ENCODE measurements around the gene RAD9A.
A peak's percentile ranks its signal among the peaks of the same experiment; 100 is the strongest.

RAD9A gene

GRCh38 chr11:67391304-67392182 is at the start of gene RAD9A:
RAD9A (plus strand) TSS chr11:67391986; CDS start chr11:67392045, 59 bp downstream.
- DNase-seq: peak; percentile 93 to 94

GRCh38 chr11:67344264-67344663 is 47.5 kb upstream of the RAD9A start:
- DNase-seq: no peak

DNA sequence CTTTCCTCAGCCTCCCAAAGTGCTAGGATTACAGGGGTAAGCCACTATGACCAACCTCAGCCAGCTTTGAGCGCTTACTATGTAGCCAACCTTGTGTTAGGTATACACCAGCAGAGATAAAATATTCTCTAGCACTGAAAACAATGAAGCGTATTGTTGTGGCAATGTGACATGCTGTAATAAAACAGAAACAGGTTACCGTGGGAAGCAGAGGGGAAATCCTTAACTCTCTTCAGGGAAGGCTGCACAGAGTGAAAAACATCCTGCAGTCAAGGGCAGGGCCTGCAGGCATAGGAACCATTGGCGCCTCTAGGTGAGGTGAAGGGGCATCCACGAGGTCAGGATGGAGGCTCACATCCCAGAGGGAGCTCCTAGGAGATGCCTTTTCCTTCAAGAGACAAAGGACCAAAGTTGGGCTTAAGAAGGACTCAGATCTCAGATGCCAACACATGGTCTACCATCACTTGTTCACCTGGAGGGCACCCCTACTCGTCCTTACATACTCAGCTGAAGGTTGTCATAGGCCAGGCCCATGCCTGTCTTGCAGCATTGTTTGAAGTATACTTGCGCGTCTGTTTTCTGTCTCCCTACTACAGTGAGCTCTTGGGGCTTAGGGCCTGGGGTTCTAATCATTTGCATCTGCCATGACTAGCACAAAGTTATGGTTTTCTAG is 46.4 kb upstream of the RAD9A start:
- DNase-seq: no peak

GRCh38 chr11:67345920-67346819 is 45.6 kb upstream of the RAD9A start:
- no peak for DNase-seq

DNA sequence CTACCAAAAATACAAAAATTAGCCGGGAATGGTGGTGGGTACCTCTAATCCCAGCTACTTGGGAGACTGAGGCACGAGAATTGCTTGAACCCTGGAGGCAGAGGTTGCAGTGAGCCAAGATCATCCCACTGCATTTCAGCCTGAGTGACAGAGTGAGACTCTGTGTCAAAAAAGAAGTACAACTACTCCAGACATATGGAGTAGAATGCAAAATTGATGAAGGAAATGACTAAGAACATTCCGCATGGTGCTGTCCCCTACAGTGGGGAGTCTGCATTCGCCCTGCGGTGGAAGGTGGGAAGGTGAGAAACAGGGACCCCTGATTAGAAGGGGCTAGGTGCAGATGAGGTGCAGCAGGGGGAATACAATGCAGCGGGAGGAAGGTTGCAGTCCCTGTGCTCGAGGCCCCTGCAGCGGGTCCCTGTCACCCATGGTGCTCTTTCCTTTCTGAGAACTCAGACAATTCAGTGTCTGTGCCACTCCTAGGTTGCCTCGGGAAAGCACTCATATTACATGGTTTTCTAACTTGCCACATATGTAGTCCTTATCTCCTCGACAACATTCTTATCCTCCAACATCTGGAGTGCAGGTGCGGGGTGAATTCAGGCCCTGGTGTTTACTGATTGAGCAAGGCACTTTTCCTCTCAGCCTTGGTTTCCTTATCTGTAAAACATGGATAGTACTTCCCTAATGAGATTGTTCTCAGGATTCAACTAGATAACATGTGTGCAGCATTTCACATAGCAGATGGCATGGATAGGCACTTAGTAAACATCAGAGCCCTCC is 43.6 kb upstream of the RAD9A start:
- no peak for DNase-seq

GRCh38 chr11:67349036-67349435 is 42.8 kb upstream of the RAD9A start:
- no peak for DNase-seq

- DNase-seq: no peak
These were observed 42.3 kb upstream of the RAD9A start for GRCh38 chr11:67349457-67349856.

DNA sequence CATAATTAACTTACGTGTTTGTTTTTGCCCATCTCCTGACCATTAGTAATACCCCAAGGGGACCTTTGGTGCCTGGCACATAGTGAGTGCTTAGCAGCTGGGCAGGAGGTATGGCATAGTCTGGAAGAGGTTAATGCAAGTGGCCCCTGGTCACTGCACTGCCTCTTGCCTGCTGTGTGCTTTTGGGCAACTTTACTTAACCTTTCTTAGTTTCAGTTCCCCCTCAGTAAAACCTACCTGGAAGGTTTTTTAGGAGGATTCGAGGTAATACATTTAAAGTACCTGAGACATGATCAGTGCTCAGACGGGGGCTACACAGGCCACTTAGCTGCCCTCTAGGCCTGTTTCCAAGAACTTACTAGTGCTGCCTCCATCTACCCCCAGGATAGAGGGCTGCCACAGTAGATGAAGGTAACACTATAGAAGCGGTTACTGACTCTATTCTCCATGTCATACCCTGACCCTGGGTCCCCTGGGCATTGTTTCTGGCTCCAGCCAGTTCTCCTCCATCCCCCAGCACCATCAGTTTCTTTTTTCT is 41.8 kb upstream of the RAD9A start:
- no peak for DNase-seq

DNA sequence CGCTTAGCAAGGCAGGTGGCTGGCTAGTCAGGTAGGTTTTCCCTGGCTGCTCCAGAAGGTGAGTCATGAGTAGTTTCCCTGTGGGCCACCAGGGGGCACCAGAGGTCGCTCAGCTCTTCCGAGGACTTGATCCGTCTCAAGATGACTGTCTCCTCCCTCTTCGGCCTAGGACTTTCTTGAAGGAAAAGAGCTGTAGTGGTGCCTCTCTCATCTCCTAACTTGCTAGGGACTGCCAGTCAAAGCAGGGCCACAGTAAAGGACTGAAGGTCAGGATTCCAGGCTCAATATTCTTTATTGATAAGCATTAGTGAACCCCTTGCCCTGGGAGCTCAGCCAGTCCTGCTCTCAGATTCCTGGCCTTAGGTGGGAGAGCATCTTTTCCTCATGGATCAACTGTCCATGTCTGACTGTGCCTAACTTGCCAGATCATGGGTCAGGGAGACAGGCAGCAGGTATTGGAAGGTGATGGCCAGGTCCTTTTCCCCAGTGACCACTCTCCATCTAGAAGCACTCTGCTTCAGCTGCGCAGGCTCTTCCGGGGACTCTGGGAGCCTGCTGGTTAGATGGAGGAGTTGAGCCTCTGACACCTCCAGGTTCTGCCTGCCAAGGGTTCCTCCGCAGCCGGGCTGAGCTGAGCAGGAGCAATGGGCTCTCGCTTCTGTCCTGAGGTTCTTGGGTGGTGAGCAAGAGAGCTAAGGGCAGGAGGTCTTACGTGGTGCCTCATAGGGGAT is 40.3 kb upstream of the RAD9A start:
- DNase-seq: peak; percentile 59 to 66

DNA sequence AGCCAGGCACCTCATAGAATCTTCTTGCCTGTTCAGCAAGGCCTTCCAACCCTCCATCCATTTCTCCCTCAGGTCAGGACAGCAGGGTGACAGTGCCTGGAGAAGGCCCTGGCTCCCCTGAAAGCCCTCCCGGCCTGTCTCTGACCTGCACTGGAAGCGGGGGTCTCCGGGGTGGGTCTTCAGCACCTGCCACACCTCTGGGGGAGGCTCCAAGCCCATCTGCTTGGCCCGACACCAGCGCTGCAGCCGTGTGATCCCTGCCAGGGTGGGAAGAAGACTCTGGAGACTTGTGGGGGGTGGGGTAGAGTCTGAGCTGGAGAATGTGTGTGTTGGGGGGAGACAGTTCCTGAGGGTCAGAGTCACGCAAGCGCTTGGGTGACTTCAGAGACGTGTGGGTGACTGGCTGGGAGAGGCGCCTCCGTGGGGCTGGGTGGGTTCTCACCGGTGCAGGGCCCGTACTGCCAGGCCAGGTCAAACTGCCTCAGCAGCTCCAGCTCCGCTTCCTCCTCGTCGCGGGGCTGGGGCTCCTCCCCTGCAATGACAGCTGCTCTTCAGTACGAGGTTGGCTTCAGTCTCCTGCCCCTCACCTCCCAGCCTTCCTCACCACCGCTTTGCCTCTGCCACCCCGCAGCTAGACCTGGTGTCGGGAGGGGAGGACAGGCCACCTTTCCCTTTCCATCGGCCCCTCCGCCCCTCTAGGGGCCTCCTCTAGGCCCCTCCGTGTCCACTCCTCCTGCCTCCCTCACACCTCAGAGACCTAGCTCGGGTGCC is 39.1 kb upstream of the RAD9A start:
- no peak for DNase-seq

- peak; percentile 98 for DNase-seq
These were observed 38.3 kb upstream of the RAD9A start, which contains the start of gene POLD4 for GRCh38 chr11:67353317-67354074. POLD4 (minus strand) TSS chr11:67353546; CDS start chr11:67353399, 147 bp downstream.

DNA sequence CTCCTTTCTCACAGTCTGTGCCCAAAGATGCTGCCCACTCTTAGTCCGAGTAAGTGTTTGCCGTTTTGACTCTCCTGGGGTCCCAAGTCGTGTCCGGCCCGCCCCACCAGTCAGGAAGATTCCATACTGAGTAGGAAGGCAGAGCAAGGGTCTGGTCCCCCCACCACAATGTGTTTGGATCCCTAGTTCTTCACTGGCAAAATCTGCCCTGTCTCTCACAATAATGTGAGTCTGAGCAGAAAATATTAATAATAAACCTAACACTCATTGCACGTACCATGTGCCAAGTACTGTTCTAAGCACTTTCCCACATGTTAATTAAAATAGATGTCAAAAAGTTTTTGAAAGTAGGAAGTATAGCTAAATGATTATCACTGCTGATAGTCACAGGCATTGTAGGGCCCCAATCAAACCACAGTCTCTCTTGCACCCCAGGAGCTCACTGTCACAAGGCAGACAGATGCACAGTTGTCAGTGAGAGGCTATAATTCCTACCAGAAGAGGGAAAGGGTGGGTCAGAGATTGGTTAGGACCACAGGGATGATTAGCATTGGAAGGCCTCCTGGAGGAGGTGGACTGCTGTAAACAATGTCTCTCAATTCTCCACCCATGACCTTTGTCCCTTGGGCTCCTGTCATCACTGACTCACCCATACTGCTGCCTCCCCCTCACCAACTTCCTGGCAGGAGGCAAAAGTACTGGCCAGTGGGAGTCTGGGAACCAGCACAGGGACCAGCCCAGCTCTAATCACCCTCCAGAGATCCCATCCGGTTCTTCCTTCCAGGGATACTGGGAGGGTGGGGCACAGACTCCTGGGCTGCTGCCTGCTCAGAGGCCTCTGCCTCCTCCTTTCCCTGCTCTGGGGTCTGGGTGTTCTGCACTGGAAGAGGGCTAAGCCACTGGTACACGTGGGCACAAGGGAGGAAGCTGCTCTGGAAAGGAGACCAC is 37.4 kb upstream of the RAD9A start:
- peak in 1 of 2 experiments; percentile 40 for DNase-seq

DNA sequence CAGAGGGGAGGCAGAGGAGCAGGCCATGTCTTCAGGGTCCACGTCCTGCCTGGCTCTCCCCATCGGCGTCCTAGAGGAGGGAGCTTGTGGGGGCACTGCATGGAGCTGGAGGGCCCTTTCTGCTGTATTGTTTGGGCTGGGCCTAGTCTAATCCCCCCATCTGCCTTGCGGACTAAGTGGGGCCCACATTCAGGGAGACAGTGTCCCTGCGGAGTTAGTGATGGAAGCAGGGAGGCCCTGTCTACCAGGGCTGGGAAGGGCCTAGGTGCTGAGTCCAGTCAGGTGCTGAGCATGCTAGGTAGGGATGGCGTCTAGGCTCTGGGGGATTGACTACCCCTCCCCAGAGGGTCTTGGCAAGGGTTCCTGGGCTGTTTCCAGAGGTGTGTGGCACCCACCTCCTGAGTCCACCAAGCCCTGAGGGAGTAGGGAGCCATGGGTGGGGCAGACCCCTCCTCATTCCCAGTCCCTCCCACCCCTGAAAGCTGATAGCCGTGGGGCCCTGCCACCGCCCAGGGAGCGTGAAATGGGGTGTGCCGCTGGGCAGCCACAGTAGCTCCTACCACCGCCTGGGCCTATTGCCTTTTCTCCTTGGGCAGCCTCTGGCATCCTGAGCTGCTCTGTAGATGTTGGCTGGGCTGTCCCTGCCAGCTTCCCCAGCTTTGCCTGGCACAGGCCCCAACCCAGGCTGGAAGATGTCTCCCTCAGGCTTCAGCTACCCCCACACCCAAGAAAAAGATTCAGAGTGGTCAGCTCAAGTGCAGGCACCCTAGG is 36.6 kb upstream of the RAD9A start:
- no peak for DNase-seq

- DNase-seq: no peak
These were observed 35.9 kb upstream of the RAD9A start for GRCh38 chr11:67355794-67356386.

DNA sequence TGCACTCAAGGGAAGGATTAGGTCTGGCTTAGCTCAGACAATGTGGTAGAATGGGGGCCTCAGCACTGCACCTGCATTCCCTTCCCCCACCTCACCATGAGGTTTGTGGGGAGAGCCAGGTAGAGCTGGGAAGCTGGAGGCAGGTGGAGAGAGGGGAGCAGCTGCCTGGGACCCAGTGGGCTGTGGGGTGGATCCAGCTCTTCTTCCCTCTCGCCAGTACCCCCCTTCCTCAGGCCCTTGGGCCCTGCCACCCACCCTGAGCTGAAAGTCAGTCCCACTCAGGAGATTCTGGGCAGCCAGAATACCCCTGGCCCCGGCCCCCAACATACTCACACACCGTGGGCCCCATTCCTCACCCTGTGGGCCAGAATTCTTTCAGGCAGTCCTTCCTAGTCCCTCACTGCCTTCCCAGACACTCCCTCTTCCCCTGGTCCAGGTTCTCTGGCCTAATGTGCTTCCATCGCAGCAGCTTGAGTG is 35.4 kb upstream of the RAD9A start:
- no peak for DNase-seq

GRCh38 chr11:67356864-67357561 is 34.8 kb upstream of the RAD9A start:
- DNase-seq: peak; percentile 67 to 75

Measured in activated CD4-positive, alpha-beta T cell treated with anti-CD3 and anti-CD28 coated beads, Interleukin-2, amount 50 U/mL, for 48 hours (primary cell).